Stimulated activated CD4-positive, alpha-beta T cell treated with anti-CD3 and anti-CD28 coated beads, Interleukin-4, amount 100 ng/mL, for 24 hours (primary cell): Measurements from ENCODE around the gene PRAMEF7.
"Not testable (repeated sequence)": the region's sequence is repeated elsewhere in the genome, so short reads cannot be mapped to it uniquely, and the experiment has no call there.

Source experiments
- DNase-seq: peaks from one replicate; pipeline ENCODE4 v3.0.0-alpha.2; 2020

Gene PRAMEF7

GRCh38 chr1:12916310-12916709 is at the start of gene PRAMEF7:
Gene PRAMEF7 (plus strand): TSS chr1:12916610. CDS start chr1:12917693, 1,083 bp downstream.
- DNase-seq = not testable (repeated sequence)

GRCh38 chr1:12878453-12878852 is 38.0 kb upstream of the PRAMEF7 start:
- not testable (repeated sequence) for DNase-seq

GRCh38 chr1:12886101-12886500 is 30.3 kb upstream of the PRAMEF7 start, which contains the start of gene PRAMEF4:
Gene PRAMEF4 (minus strand): TSS chr1:12886201. CDS start chr1:12883394, 2,807 bp downstream.
- DNase-seq = not testable (repeated sequence)

- DNase-seq = not testable (repeated sequence)
These were observed 18.2 kb upstream of the PRAMEF7 start, which contains the start of gene PRAMEF10 for GRCh38 chr1:12898170-12898569. Gene PRAMEF10 (minus strand): TSS chr1:12898270. CDS start chr1:12895847, 2,423 bp downstream.

GRCh38 chr1:12899186-12899585 is 17.2 kb upstream of the PRAMEF7 start:
- DNase-seq = not testable (repeated sequence)

GRCh38 chr1:12903793-12904572 is 12.4 kb upstream of the PRAMEF7 start:
- not testable (repeated sequence) for DNase-seq

- DNase-seq = not testable (repeated sequence)
These were observed 5.3 kb downstream of the PRAMEF7 start for GRCh38 chr1:12921749-12922148.

- not testable (repeated sequence) for DNase-seq
These were observed 8.0 kb downstream of the PRAMEF7 start for GRCh38 chr1:12924368-12924767.

GRCh38 chr1:12947480-12947879 is 31.1 kb downstream of the PRAMEF7 start, which contains the start of gene PRAMEF6:
Gene PRAMEF6 (minus strand): TSS chr1:12947580. CDS start chr1:12942518, 5,062 bp downstream.
- DNase-seq = not testable (repeated sequence)
